Measurements from ENCODE around the gene ZNF827.

- TF ChIP-seq CTCF (conservative IDR thresholded peaks at IDR 0.05; ENCODE audit: low read depth, low read length) (no peak), EZH2 (IDR thresholded peaks at IDR 0.05; ENCODE audit: low read length, unreplicated experiment) (no peak), EZH2phosphoT487 (IDR thresholded peaks at IDR 0.05; ENCODE audit: borderline replicate concordance, low read length) (no peak)
Measured at GRCh38 chr4:145735347-145735675, 203.3 kb downstream of the ZNF827 start.

Data from PC-3 (cell line).